GM10266 (cell line): ENCODE data around the gene ATP5F1D.
"Not testable (repeated sequence)": the region's sequence is repeated elsewhere in the genome, so short reads cannot be mapped to it uniquely, and the experiment has no call there.

Experiments
- DNase-seq: peaks from one replicate; pipeline ENCODE4 v3.0.0; 2012; ENCODE audit errors: extremely low spot score
- TF ChIP-seq, protein P1 (sequence below): IDR thresholded peaks from 2 replicates; pipeline ENCODE4 v1.5.1; 2012; ENCODE audit warnings: mild to moderate bottlenecking, low read depth; ENCODE audit not compliant: control insufficient read depth, insufficient read depth; ENCODE audit errors: missing control alignments

Gene ATP5F1D

DNA sequence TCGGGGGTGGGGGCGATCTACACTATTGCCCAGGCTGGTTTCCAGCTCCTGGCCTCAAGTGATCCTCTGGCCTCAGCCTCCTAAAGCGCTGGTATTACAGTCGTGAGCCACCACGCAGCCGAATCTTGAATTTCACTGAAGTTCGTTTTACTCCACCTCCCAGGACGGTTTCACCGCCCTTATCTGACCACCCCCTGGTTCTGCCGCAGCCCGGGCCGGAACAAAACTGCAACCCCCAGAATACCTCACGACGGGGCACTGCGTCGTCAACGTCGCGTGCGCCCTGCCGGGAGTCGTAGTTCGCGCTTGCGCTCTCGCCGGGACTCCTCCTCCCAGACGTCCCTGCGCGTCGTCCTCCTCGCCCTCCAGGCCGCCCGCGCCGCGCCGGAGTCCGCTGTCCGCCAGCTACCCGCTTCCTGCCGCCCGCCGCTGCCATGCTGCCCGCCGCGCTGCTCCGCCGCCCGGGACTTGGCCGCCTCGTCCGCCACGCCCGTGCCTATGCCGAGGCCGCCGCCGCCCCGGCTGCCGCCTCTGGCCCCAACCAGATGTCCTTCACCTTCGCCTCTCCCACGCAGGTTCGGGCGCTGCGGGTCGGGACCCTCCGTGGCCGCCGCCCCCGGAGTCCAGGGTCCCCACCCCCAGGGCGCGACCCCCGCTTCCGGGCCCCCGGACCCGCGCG is at the start of gene ATP5F1D:
Gene ATP5F1D (plus strand): TSS at position 335 of the 679 bp plus-strand sequence. CDS start 100 bp downstream, at position 435.
- TF ChIP-seq, protein P1, sequence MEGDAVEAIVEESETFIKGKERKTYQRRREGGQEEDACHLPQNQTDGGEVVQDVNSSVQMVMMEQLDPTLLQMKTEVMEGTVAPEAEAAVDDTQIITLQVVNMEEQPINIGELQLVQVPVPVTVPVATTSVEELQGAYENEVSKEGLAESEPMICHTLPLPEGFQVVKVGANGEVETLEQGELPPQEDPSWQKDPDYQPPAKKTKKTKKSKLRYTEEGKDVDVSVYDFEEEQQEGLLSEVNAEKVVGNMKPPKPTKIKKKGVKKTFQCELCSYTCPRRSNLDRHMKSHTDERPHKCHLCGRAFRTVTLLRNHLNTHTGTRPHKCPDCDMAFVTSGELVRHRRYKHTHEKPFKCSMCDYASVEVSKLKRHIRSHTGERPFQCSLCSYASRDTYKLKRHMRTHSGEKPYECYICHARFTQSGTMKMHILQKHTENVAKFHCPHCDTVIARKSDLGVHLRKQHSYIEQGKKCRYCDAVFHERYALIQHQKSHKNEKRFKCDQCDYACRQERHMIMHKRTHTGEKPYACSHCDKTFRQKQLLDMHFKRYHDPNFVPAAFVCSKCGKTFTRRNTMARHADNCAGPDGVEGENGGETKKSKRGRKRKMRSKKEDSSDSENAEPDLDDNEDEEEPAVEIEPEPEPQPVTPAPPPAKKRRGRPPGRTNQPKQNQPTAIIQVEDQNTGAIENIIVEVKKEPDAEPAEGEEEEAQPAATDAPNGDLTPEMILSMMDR = no peak
- DNase-seq = peak; percentile 98

DNA sequence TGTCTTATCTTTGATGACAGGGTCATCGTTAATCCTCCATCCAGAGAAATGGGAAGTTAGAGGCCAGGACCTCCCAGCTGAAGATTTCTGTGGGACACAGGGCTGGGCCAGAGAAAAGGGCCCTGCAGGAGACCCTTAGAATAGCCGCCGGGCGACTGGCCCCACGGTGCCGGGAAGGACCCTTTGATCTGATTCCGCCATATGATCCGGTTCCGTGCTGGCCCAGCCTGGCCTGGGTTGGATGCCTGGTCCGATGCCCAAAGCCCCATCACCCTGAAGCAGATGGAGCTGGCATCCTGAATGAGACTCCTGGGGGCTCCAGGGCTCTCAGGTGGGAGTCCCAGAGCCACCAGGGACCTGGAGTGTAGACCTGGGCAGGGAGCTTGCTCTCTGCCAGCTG is 42.0 kb upstream of the ATP5F1D start:
- DNase-seq = no peak
- TF ChIP-seq, protein P1 = no peak

DNA sequence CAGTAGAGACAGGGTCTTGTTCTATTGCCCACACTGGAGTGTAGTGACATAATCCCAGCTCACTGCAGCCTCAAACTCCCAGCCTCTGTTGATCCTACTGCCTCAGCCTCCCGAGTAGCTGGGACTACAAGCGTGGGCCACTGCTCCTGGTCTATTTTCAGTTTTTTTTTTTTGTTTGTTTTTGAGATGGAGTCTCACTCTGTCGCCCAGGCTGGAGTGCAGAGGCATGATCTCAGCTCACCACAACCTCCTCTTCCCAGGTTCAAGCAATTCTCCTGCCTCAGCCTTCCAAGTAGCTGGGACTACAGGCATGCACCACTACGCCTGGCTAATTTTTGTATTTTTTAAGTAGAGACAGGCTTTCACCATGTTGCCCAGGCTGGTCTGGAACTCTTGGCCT is 40.9 kb upstream of the ATP5F1D start:
- not testable (repeated sequence) for DNase-seq

DNA sequence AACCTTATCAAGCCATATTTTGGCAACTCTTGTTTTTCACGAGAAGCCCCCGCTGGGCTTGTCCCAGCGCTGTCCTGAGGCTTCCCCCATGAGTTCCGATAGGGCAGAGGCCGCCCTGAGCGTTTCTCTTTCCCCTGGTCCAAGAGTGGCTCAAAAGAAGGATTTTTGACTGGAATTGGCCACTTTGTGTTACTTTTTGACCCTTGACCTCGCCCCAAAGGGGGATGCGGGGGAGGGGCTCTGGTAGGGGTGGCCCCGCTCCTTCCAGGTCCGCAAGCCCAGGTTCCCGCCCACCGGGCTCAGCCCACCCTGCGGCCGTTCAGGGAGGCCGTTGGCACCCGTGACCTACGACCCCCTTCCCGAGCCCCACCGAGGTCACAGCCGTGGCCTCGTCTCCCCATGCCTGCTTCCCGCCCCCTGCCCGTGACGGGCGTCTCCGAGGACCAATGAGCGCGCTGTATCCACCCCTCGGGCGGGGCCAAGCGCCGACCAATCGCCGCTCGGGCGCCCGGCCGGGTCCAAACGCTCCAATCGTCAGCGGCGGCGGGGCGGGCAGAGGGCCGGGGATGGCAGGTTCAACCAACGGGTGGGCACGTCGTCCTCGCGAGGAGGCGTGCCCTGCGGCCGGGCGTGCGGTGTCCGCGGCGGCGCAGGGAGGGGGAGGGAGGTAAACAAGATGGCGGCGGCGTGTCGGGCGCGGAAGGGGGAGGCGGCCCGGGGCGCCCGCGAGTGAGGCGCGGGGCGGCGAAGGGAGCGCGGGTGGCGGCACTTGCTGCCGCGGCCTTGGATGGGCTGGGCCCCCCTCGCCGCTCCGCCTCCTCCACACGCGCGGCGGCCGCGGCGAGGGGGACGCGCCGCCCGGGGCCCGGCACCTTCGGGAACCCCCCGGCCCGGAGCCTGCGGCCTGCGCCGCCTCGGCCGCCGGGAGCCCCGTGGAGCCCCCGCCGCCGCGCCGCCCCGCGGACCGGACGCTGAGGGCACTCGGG is 36.1 kb upstream of the ATP5F1D start, which contains the start of gene STK11:
Gene STK11 (plus strand): TSS at position 665 of the 986 bp plus-strand sequence. CDS start 1,136 bp downstream, outside the sequence.
- DNase-seq = peak; percentile 100

DNA sequence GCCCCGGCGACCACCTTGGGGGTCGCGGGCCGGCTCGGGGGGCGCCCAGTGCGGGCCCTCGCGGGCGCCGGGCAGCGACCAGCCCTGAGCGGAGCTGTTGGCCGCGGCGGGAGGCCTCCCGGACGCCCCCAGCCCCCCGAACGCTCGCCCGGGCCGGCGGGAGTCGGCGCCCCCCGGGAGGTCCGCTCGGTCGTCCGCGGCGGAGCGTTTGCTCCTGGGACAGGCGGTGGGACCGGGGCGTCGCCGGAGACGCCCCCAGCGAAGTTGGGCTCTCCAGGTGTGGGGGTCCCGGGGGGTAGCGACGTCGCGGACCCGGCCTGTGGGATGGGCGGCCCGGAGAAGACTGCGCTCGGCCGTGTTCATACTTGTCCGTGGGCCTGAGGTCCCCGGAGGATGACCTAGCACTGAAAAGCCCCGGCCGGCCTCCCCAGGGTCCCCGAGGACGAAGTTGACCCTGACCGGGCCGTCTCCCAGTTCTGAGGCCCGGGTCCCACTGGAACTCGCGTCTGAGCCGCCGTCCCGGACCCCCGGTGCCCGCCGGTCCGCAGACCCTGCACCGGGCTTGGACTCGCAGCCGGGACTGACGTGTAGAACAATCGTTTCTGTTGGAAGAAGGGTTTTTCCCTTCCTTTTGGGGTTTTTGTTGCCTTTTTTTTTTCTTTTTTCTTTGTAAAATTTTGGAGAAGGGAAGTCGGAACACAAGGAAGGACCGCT is 35.2 kb upstream of the ATP5F1D start:
- TF ChIP-seq, protein P1 = peak; percentile 1
- peak; percentile 32 for DNase-seq

More for the DNA sequence above, 36.1 kb upstream of the ATP5F1D start, which contains the start of gene STK11:
- TF ChIP-seq, protein P1 = no peak

DNA sequence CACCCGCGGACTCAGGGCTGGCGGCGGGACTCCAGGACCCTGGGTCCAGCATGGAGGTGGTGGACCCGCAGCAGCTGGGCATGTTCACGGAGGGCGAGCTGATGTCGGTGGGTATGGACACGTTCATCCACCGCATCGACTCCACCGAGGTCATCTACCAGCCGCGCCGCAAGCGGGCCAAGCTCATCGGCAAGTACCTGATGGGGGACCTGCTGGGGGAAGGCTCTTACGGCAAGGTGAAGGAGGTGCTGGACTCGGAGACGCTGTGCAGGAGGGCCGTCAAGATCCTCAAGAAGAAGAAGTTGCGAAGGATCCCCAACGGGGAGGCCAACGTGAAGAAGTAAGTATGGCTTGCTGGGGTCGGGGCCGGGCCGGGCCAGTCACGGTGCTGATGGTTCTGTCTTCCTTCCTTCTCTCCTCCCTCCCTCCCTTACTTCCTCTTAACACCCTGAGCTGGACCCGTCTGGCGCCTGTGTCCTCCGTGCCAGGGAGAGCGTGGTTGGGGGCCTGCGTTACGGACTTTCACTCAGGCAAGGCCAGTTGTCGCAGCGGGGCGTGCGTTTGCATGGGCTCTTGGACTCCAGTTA is 34.6 kb upstream of the ATP5F1D start:
- DNase-seq = peak; percentile 53
- TF ChIP-seq, protein P1 = no peak

DNA sequence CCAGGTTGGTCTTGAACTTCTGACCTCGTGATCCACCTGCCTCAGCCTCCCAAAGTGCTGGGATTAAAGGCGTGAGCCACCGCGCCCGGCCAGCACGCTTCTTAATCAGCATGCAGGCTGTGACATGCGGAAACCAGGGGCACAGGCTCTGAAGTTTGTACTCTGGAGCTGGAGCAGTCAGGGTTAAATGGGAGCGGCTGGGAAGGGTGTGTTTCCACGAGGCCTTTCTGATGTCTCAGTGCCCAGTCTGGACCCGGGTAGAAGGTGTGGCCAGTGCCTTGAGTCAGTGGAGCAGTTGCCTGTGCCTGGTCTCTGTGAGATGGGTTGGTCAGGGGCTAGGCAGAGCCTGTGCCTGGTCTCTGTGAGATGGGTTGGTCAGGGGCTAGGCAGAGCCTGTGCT is 32.7 kb upstream of the ATP5F1D start:
- not testable (repeated sequence) for DNase-seq

DNA sequence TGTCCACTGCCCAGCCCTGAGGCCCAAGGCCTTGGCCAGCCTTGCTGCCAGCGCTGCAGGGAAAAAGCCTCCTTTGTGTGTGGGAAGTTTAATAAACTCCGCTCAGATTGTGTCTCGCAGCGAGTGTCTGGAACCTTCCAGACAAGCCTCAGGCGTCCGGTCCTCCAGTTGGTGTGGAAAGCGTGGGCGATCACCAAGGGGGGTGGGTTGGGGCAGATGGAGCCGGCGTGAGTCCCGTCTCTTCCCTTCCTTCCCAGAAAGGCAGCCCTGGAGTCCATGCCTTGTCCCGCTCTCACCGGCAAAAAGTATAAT is 31.4 kb upstream of the ATP5F1D start:
- no peak for DNase-seq
- TF ChIP-seq, protein P1 = no peak
